H9 (cell line): ENCODE results near the gene HDHD2. TPM values are rescaled to one million over a fixed set of nuclear protein-coding genes. Genes with fewer than 3 reads are reported as not detected.

Source experiments
- DNase-seq: peaks from one replicate; pipeline ENCODE4 v3.0.0-alpha.2; 2017
- H2AFZ ChIP-seq: one replicate; pipeline ENCODE4 v1.6.1; 2013; ENCODE audit warnings: mild to moderate bottlenecking, low read length, control low read depth, moderate library complexity
- H2AK5ac ChIP-seq: 2 replicates; pipeline ENCODE4 v1.6.1; 2013; ENCODE audit warnings: low read length, control low read depth, mixed read lengths; ENCODE audit not compliant: insufficient read length
- H2BK120ac ChIP-seq: one replicate; pipeline ENCODE4 v1.6.1; 2013; ENCODE audit warnings: low read depth, mild to moderate bottlenecking, low read length, control low read depth, inconsistent platforms; ENCODE audit not compliant: poor library complexity, severe bottlenecking
- H2BK12ac ChIP-seq: 2 replicates; pipeline ENCODE4 v1.6.1; 2013; ENCODE audit warnings: low read length, control low read depth, mixed read lengths, low read depth; ENCODE audit not compliant: insufficient read length
- H2BK15ac ChIP-seq: 2 replicates; pipeline ENCODE4 v1.6.1; 2013; ENCODE audit warnings: low read depth, low read length, control low read depth
- H2BK20ac ChIP-seq: one replicate; pipeline ENCODE4 v1.6.1; 2013; ENCODE audit warnings: low read depth, mild to moderate bottlenecking, low read length, control low read depth, inconsistent platforms; ENCODE audit not compliant: poor library complexity, severe bottlenecking
- H2BK5ac ChIP-seq: 2 replicates; pipeline ENCODE4 v1.6.1; 2013; ENCODE audit warnings: low read length, control low read depth, mixed read lengths; ENCODE audit not compliant: insufficient read length
- H3K14ac ChIP-seq: 2 replicates; pipeline ENCODE4 v1.6.1; 2013; ENCODE audit warnings: low read length, control low read depth; ENCODE audit not compliant: insufficient read depth
- H3K18ac ChIP-seq: 2 replicates; pipeline ENCODE4 v1.6.1; 2013; ENCODE audit warnings: low read depth, mild to moderate bottlenecking, mixed read lengths, low read length, control low read depth; ENCODE audit not compliant: insufficient read length
- H3K23ac ChIP-seq: 2 replicates; pipeline ENCODE4 v1.6.1; 2013; ENCODE audit warnings: low read length, control low read depth, mixed read lengths, low read depth; ENCODE audit not compliant: insufficient read length
- H3K23me2 ChIP-seq: 2 replicates; pipeline ENCODE4 v1.6.1; 2013; ENCODE audit warnings: low read depth, mild to moderate bottlenecking, mixed read lengths, low read length, control low read depth; ENCODE audit not compliant: insufficient read length, poor library complexity, severe bottlenecking
- H3K27ac ChIP-seq: 2 replicates; pipeline ENCODE4 v1.5.1; 2013; ENCODE audit warnings: low read length, control low read depth, mixed read lengths, low read depth; ENCODE audit not compliant: insufficient read length
- H3K27me3 ChIP-seq: 2 replicates; pipeline ENCODE4 v1.6.1; 2013; ENCODE audit warnings: low read length, control low read depth, inconsistent platforms; ENCODE audit not compliant: insufficient read depth
- H3K4ac ChIP-seq: 2 replicates; pipeline ENCODE4 v1.6.1; 2013; ENCODE audit warnings: low read depth, mild to moderate bottlenecking, control low read depth, inconsistent platforms, low read length, moderate library complexity
- H3K4me1 ChIP-seq: 2 replicates; pipeline ENCODE4 v1.6.1; 2013; ENCODE audit warnings: low read length, control low read depth, inconsistent platforms; ENCODE audit not compliant: insufficient read depth
- H3K4me2 ChIP-seq: 2 replicates; pipeline ENCODE4 v1.6.1; 2013; ENCODE audit warnings: low read length, control low read depth, mixed read lengths; ENCODE audit not compliant: insufficient read length, insufficient read depth
- H3K56ac ChIP-seq: 2 replicates; pipeline ENCODE4 v1.6.1; 2013; ENCODE audit warnings: low read depth, mild to moderate bottlenecking, mixed read lengths, low read length, control low read depth; ENCODE audit not compliant: insufficient read length
- H3K79me1 ChIP-seq: 2 replicates; pipeline ENCODE4 v1.6.1; 2013; ENCODE audit warnings: low read depth, mild to moderate bottlenecking, moderate library complexity, low read length, control low read depth, inconsistent platforms; ENCODE audit not compliant: insufficient read depth, poor library complexity, severe bottlenecking
- H3K79me2 ChIP-seq: 2 replicates; pipeline ENCODE4 v1.6.1; 2013; ENCODE audit warnings: low read length, control low read depth, inconsistent platforms; ENCODE audit not compliant: insufficient read depth
- H3K9ac ChIP-seq: 2 replicates; pipeline ENCODE4 v1.6.1; 2013; ENCODE audit warnings: low read length, control low read depth, mixed read lengths; ENCODE audit not compliant: insufficient read length; ENCODE audit errors: extremely low read depth
- H3K9me3 ChIP-seq: one replicate; pipeline ENCODE4 v1.6.1; 2013; ENCODE audit warnings: low read depth, low read length, inconsistent platforms; ENCODE audit not compliant: control insufficient read depth
- H3T11ph ChIP-seq: one replicate; pipeline ENCODE4 v1.6.1; 2013; ENCODE audit warnings: mild to moderate bottlenecking, low read length, control low read depth, inconsistent platforms
- H4K20me1 ChIP-seq: one replicate; pipeline ENCODE4 v1.6.1; 2013; ENCODE audit not compliant: control insufficient read depth, insufficient read length, insufficient read depth
- H4K5ac ChIP-seq: 2 replicates; pipeline ENCODE4 v1.6.1; 2013; ENCODE audit warnings: low read depth, mild to moderate bottlenecking, mixed read lengths, low read length, control low read depth; ENCODE audit not compliant: insufficient read length
- H4K8ac ChIP-seq: replicated peaks from 2 replicates; pipeline ENCODE4 v1.6.1; 2013; ENCODE audit warnings: low read length, control low read depth, mixed read lengths, low read depth; ENCODE audit not compliant: insufficient read length
- H4K91ac ChIP-seq: 2 replicates; pipeline ENCODE4 v1.6.1; 2013; ENCODE audit warnings: low read depth, mild to moderate bottlenecking, moderate library complexity, mixed read lengths, low read length, control low read depth; ENCODE audit not compliant: insufficient read length
- H3K27ac Mint-ChIP-seq, 3 experiments: 2 replicates in 2 of 3; 3 replicates in 1 of 3; pipeline ENCODE4 v1.8.0; 2020 to 2021; ENCODE audit warnings: mixed read lengths in 3 of 3, mild to moderate bottlenecking in 1 of 3, moderate library complexity in 1 of 3
- H3K27me3 Mint-ChIP-seq: 2 replicates; pipeline ENCODE4 v1.8.0; 2021; ENCODE audit warnings: low read depth, mild to moderate bottlenecking, moderate library complexity, mixed read lengths
- H3K36me3 Mint-ChIP-seq, 3 experiments: 2 replicates in 2 of 3; 3 replicates in 1 of 3; pipeline ENCODE4 v1.8.0; 2020 to 2021; ENCODE audit warnings: low read depth in 3 of 3, mixed read lengths in 3 of 3; ENCODE audit not compliant: insufficient read depth in 1 of 3
- H3K4me1 Mint-ChIP-seq, 2 experiments: 2 replicates each; pipeline ENCODE4 v1.8.0; 2020; ENCODE audit warnings: mixed read lengths in 2 of 2
- H3K4me3 Mint-ChIP-seq, 2 experiments: 2 replicates in 1 of 2; 3 replicates in 1 of 2; pipeline ENCODE4 v1.8.0; 2020 to 2021; ENCODE audit warnings: mild to moderate bottlenecking in 2 of 2, mixed read lengths in 2 of 2, moderate library complexity in 1 of 2
- H3K9me3 Mint-ChIP-seq, 2 experiments: 2 replicates in 1 of 2; 3 replicates in 1 of 2; pipeline ENCODE4 v1.8.0; 2020; ENCODE audit warnings: mild to moderate bottlenecking in 2 of 2, mixed read lengths in 2 of 2, moderate library complexity in 1 of 2
- WGBS: extraction: QIAGEN DNeasy Blood & Tissue Kit; methylation state at CpG from one replicate; pipeline ENCODE4 v1.1.7; 2013; ENCODE audit warnings: missing lambda C conversion rate, low lambda C conversion rate, mixed read lengths; ENCODE audit not compliant: insufficient read length; ENCODE audit errors: extremely low coverage; 5-methylcytosine and 5-hydroxymethylcytosine counted together
- total RNA-seq: library from RNA; stranded (reverse); gene quantifications from 2 replicates; pipeline ENCODE4 v1.2.1, GENCODE V29; 2021
- TF ChIP-seq, protein P1 (sequence below): fragments of 200-600 bp; sonication (generic); conservative IDR thresholded peaks from 3 replicates; pipeline ENCODE4 v1.8.0; 2021; ENCODE audit warnings: antibody characterized with exemption, mild to moderate bottlenecking

The HDHD2 gene
- total RNA-seq, 1 experiment from 2014 or later, result 51.0 TPM

DNA sequence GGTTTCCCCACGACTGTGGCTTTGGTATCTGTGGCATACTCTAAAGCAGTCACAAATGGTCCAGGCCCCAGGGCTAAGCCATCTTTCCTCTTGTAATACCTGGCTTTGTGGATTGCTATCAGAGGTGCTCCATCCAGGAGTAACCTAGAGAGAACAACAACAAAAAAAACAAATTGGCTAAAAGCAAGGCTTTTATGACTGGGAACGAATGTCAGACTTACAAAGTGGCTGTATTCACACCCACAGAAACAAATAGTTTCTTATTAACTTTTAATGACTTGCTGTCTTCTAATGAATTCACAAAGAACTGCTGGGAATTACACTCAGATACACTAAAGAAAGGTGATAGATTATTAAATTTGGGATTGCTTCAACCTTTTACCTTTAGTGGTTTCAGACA, 35.1 kb downstream of the HDHD2 start:
- Histone ChIP-seq H3K4me1 (no peaks in the 10 kb centered on the region; the same call in 1 of the 2 replicates), H3K9ac (no peak overlapping the region), H2AK5ac (no peak overlapping the region), H3K27ac (no peak overlapping the region), H4K8ac (no peak overlapping the region), H2BK15ac (no peak overlapping the region), H3K79me1 (no peaks in the 10 kb centered on the region), H3K23me2 (no peaks in the 10 kb centered on the region), H4K91ac (no peak overlapping the region), H3K4me2 (no peak overlapping the region), H3T11ph (no peak overlapping the region), H2BK20ac (no peak overlapping the region), H2BK5ac (no peak overlapping the region), H3K23ac (no peak overlapping the region), H3K14ac (no peak overlapping the region; the same call in 1 of the 2 replicates), H3K18ac (no peak overlapping the region), H3K27me3 (no peaks in the 10 kb centered on the region; the same call in 1 of the 2 replicates), H4K20me1 (no peaks in the 10 kb centered on the region), H2BK12ac (no peak overlapping the region), H3K79me2 (no peaks in the 10 kb centered on the region), H3K9me3 (no peaks in the 10 kb centered on the region), H4K5ac (no peak overlapping the region), H2AFZ (no peak overlapping the region), H3K4ac (no peak overlapping the region), H2BK120ac (no peak overlapping the region), H3K56ac (no peak overlapping the region)
- WGBS, result no CpG with 5 or more reads among the region's 2 CpGs
- no peaks in the 10 kb centered on the region for H3K27me3 Mint-ChIP-seq
- TF ChIP-seq, protein P1, sequence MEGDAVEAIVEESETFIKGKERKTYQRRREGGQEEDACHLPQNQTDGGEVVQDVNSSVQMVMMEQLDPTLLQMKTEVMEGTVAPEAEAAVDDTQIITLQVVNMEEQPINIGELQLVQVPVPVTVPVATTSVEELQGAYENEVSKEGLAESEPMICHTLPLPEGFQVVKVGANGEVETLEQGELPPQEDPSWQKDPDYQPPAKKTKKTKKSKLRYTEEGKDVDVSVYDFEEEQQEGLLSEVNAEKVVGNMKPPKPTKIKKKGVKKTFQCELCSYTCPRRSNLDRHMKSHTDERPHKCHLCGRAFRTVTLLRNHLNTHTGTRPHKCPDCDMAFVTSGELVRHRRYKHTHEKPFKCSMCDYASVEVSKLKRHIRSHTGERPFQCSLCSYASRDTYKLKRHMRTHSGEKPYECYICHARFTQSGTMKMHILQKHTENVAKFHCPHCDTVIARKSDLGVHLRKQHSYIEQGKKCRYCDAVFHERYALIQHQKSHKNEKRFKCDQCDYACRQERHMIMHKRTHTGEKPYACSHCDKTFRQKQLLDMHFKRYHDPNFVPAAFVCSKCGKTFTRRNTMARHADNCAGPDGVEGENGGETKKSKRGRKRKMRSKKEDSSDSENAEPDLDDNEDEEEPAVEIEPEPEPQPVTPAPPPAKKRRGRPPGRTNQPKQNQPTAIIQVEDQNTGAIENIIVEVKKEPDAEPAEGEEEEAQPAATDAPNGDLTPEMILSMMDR, result no peak
- H3K4me1 Mint-ChIP-seq, result peaks cover 47 to 53% of the 10 kb centered on the region in 2 experiments
- H3K9me3 Mint-ChIP-seq, result no peaks in the 10 kb centered on the region
- H3K4me3 Mint-ChIP-seq, result no peak overlapping the region
- H3K27ac Mint-ChIP-seq, result peak overlapping the region in 2 of 3 experiments; percentile 81 to 92; a peak in 3 of 7 replicates
- no peak for DNase-seq
- peaks cover 16 to 58% (median 40%) of the 10 kb centered on the region in 3 experiments for H3K36me3 Mint-ChIP-seq
